ENCODE results near the gene AGAP2. TPM values are rescaled to one million over a fixed set of nuclear protein-coding genes. Genes with fewer than 3 reads are reported as not detected.

The AGAP2 gene
- total and polyA plus RNA-seq, 8 donors, result 0.24 to 3.0 (median 0.79) TPM

GRCh38 chr12:57765698-57766463 is 27.3 kb upstream of the AGAP2 start:
- 1 to 2% methylated on average over 40 of the region's 40 CpGs for WGBS, 2 donors
- ATAC-seq (peak; percentile 27 to 53 (median 44)), DNase-seq (peak in 5 of 6 donors; percentile 22 to 80 (median 50)), FAIRE-seq (no peak)
- peak overlapping the region; percentile 23 to 56 (median 38) for H3K4me3 ChIP-seq
- intact Hi-C loops (cut with DNase I), result no loop called here
- no peaks in the 10 kb centered on the region for H3K27me3 ChIP-seq
- TF ChIP-seq CTCF (IDR thresholded peaks at IDR 0.05), result no peak
- no peaks in the 10 kb centered on the region for H3K36me3 ChIP-seq
- peak overlapping the region in 1 of 4 donors; percentile 60 for H3K27ac ChIP-seq
- H3K9me3 ChIP-seq, result no peaks in the 10 kb centered on the region
- peaks cover 7 to 9% (median 8%) of the 10 kb centered on the region in 3 donors for H3K4me1 ChIP-seq

GRCh38 chr12:57765003-57765697 is 26.6 kb upstream of the AGAP2 start:
- intact Hi-C loops (cut with DNase I), result no loop called here
- H3K27me3 ChIP-seq, result no peaks in the 10 kb centered on the region
- 1 to 2% methylated on average over 59 to 60 of the region's 60 CpGs for WGBS, 2 donors
- H3K9me3 ChIP-seq, result no peaks in the 10 kb centered on the region
- peak overlapping the region; percentile 23 to 56 (median 38) for H3K4me3 ChIP-seq
- FAIRE-seq (no peak), ATAC-seq (peak; percentile 51 to 74 (median 66)), DNase-seq (peak in 5 of 6 donors; percentile 48 to 86 (median 58))
- H3K36me3 ChIP-seq, result no peaks in the 10 kb centered on the region
- peaks cover 6 to 8% (median 8%) of the 10 kb centered on the region in 3 donors for H3K4me1 ChIP-seq
- peak in 2 of 4 donors; percentile 8 to 12 for TF ChIP-seq CTCF (IDR thresholded peaks at IDR 0.05)
- H3K27ac ChIP-seq, result peak overlapping the region; percentile 52 to 70 (median 62)

GRCh38 chr12:57764662-57765002 is 26.1 kb upstream of the AGAP2 start:
- TF ChIP-seq CTCF (IDR thresholded peaks at IDR 0.05), result no peak
- peak; percentile 75 to 89 (median 81) for DNase-seq
- Histone ChIP-seq H3K27ac (peak overlapping the region; percentile 52 to 70 (median 62)), H3K4me1 (peaks cover 6 to 8% (median 8%) of the 10 kb centered on the region in 3 donors), H3K27me3 (no peaks in the 10 kb centered on the region), H3K9me3 (no peaks in the 10 kb centered on the region), H3K4me3 (peak overlapping the region; percentile 23 to 56 (median 38)), H3K36me3 (no peaks in the 10 kb centered on the region)
- intact Hi-C loops (cut with DNase I), result no loop called here
- 5 to 6% methylated on average over 17 of the region's 17 CpGs for WGBS, 2 donors
- ATAC-seq, result peak; percentile 83 to 87 (median 85)
- no peak for FAIRE-seq

- DNase-seq, result no peak
- WGBS, 2 donors, result 69 to 74% methylated on average over 6 of the region's 6 CpGs
- intact Hi-C loops (cut with DNase I), result no loop called here
- no peak for ATAC-seq
- H3K27ac ChIP-seq, result peak overlapping the region in 3 of 4 donors; percentile 60 to 70 (median 64)
- H3K9me3 ChIP-seq, result no peaks in the 10 kb centered on the region
- peaks cover 6 to 8% (median 8%) of the 10 kb centered on the region in 3 donors for H3K4me1 ChIP-seq
- no peaks in the 10 kb centered on the region for H3K27me3 ChIP-seq
- no peaks in the 10 kb centered on the region for H3K36me3 ChIP-seq
- H3K4me3 ChIP-seq, result peak overlapping the region in 3 of 4 donors; percentile 23 to 56 (median 49)
- no peak for TF ChIP-seq CTCF (IDR thresholded peaks at IDR 0.05)
- FAIRE-seq, result no peak
Observed at GRCh38 chr12:57763881-57764661, 25.5 kb upstream of the AGAP2 start.
